Body of pancreas (tissue), 4 donors: Measurements from ENCODE around the gene SPANXN5. TPM values are rescaled to one million over a fixed set of nuclear protein-coding genes. Genes with fewer than 3 reads are reported as not detected.
"Not testable (repeated sequence)": the region's sequence is repeated elsewhere in the genome, so short reads cannot be mapped to it uniquely, and the experiment has no call there.

Experiments used
- ATAC-seq: fragments of 150-250 bp; one replicate; pipeline ENCODE4 v1.9.1; 2016
- DNase-seq, 4 donors: peaks; one replicate each; pipeline ENCODE4 v3.0.0-alpha.2; 2019
- H3K27ac ChIP-seq, 4 donors: fragments of 200-600 bp; sonication (generic); 1 replicate in 3 of 4; 2 replicates in 1 of 4; pipeline versions ENCODE4 v1.5.1 to v1.6.1; 2016 to 2019; ENCODE audit warnings: mild to moderate bottlenecking in 1 of 4, mixed read lengths in 1 of 4, moderate library complexity in 1 of 4
- H3K27me3 ChIP-seq, 2 donors: fragments of 200-600 bp; sonication (generic); one replicate each; pipeline ENCODE4 v1.6.0; 2016; ENCODE audit warnings: mild to moderate bottlenecking in 1 of 2
- H3K36me3 ChIP-seq, 2 donors: fragments of 200-600 bp; sonication (generic); replicated peaks in 1 of 2; 2 replicates each; pipeline ENCODE4 v1.5.1; 2016; ENCODE audit warnings: low read depth in 2 of 2; ENCODE audit not compliant: insufficient read depth in 1 of 2
- H3K4me1 ChIP-seq: fragments of 200-600 bp; sonication (generic); one replicate; pipeline ENCODE4 v1.6.0; 2016
- H3K4me3 ChIP-seq, 2 donors: fragments of 200-600 bp; sonication (generic); 1 replicate in 1 of 2; 2 replicates in 1 of 2; pipeline ENCODE4 v1.5.1; 2016 to 2019
- H3K9me3 ChIP-seq, 3 donors: fragments of 200-600 bp; sonication (generic); 1 replicate in 2 of 3; 2 replicates in 1 of 3; pipeline ENCODE4 v1.5.1; 2016
- POLR2A ChIP-seq, 3 donors: fragments of 450-650 bp; IDR thresholded peaks; one replicate each; pipeline ENCODE4 v1.6.1; 2016; ENCODE audit warnings: antibody characterized with exemption in 3 of 3, mild to moderate bottlenecking in 2 of 3
- WGBS, 2 donors: methylation state at CpG; one replicate each; pipeline ENCODE4 v1.1.5; 2017; 5-methylcytosine and 5-hydroxymethylcytosine counted together
- intact Hi-C: fragments of 100-400 bp; cut with DNase I; formaldehyde crosslinking; loops from one replicate; pipeline ENCODE4 v1.15.1; 2023
- total RNA-seq, 2 donors: library from RNA; depleted of rRNA; stranded (reverse); fragments of >200 nt; gene quantifications; one replicate each; pipeline ENCODE4 v1.1.0, GENCODE V29; 2016
- TF ChIP-seq, protein P1 (sequence below), 7 experiments: fragments of 450-650 bp in 4 of 7; fragments of 200-600 bp in 3 of 7; sonication (generic) in 3 of 7; IDR thresholded peaks; one replicate each; pipeline ENCODE4 v1.5.1; 2016 to 2019; ENCODE audit warnings: antibody characterized with exemption in 7 of 7

SPANXN5 gene, protein sequence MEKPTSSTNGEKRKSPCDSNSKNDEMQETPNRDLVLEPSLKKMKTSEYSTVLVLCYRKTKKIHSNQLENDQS
- not detected for total RNA-seq

DNA sequence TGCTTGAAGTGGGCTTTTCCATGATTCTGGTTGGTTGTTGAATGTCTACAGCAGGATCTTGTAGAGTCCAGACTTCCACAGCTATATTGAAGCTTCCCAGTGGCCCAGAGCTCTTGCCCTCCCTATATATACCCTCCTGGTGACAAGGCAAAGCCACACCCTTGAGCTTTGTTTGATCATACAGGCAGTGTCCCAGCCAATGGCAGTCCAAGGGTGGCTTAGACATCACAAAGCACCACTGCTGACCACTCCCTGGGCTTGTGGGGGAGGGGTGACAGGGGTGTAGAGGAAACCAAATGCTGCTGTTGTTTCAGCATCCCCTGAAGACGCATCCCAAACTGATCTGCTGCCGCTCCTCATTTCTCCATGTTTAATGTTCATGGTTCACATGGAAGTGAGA lies at the start of gene SPANXN5:
Gene SPANXN5 (minus strand): TSS at position 101 of the 400 bp plus-strand sequence. CDS start 79 bp downstream, at position 22.
- WGBS, 2 donors = 94 to 100% methylated on average over 1 to 2 of the region's 2 CpGs
- H3K36me3 ChIP-seq, ATAC-seq, H3K27me3 ChIP-seq, H3K9me3 ChIP-seq, intact Hi-C loops, H3K27ac ChIP-seq, H3K4me1 ChIP-seq, DNase-seq, H3K4me3 ChIP-seq: not testable (repeated sequence)

DNA sequence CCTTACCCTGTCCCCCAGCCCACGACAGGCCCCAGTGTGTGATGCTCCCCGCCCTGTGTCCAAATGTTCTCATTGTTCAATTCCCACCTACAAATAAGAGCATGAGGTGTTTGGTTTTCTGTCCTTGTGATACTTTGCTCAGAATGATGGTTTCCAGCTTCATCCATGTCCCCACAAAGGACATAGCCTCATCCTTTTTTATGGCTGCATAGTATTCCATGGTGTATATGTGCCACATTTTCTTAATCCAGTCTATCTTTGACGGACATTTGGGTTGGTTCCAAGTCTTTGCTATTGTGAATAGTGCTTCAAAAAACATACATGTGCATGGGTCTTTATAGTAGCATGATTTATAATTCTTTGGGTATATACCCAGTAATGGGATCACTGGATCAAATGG lies 46.4 kb upstream of the SPANXN5 start:
- H3K4me3 ChIP-seq, ATAC-seq, H3K4me1 ChIP-seq, intact Hi-C loops, H3K27ac ChIP-seq, H3K27me3 ChIP-seq, H3K36me3 ChIP-seq, H3K9me3 ChIP-seq, DNase-seq: not testable (repeated sequence)
- 57 to 92% methylated on average over 3 of the region's 3 CpGs for WGBS, 2 donors

DNA sequence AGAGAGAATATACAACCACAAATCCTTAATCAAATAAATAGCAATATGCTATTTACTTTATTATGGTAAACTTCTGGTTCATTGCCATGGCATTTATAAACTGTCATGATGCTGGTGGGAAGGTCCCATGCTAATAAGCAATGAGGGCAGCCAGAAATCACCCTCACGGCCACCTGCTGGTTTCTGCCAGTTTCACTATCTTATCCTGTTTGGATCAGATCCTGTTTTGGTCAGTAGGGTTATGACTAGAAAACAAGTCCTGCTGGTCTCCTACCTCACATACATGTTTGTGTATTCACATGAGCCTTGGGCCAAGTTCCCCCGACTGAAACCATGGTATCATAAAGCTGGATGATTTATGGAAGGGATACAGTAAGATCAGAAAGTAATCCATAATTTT lies 41.9 kb upstream of the SPANXN5 start:
- Histone ChIP-seq H3K36me3 (no peaks in the 10 kb centered on the region), H3K27ac (no peak overlapping the region), H3K27me3 (no peaks in the 10 kb centered on the region), H3K9me3 (no peaks in the 10 kb centered on the region), H3K4me1 (no peaks in the 10 kb centered on the region), H3K4me3 (no peak overlapping the region)
- ATAC-seq = no peak
- no peak for DNase-seq
- intact Hi-C loops = no loop called here
- no peak for TF ChIP-seq POLR2A (IDR thresholded peaks at IDR 0.05)
- TF ChIP-seq, protein P1, sequence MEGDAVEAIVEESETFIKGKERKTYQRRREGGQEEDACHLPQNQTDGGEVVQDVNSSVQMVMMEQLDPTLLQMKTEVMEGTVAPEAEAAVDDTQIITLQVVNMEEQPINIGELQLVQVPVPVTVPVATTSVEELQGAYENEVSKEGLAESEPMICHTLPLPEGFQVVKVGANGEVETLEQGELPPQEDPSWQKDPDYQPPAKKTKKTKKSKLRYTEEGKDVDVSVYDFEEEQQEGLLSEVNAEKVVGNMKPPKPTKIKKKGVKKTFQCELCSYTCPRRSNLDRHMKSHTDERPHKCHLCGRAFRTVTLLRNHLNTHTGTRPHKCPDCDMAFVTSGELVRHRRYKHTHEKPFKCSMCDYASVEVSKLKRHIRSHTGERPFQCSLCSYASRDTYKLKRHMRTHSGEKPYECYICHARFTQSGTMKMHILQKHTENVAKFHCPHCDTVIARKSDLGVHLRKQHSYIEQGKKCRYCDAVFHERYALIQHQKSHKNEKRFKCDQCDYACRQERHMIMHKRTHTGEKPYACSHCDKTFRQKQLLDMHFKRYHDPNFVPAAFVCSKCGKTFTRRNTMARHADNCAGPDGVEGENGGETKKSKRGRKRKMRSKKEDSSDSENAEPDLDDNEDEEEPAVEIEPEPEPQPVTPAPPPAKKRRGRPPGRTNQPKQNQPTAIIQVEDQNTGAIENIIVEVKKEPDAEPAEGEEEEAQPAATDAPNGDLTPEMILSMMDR (IDR thresholded peaks at IDR 0.05) = no peak
- 10 to 39% methylated on average over 2 of the region's 2 CpGs for WGBS, 2 donors

DNA sequence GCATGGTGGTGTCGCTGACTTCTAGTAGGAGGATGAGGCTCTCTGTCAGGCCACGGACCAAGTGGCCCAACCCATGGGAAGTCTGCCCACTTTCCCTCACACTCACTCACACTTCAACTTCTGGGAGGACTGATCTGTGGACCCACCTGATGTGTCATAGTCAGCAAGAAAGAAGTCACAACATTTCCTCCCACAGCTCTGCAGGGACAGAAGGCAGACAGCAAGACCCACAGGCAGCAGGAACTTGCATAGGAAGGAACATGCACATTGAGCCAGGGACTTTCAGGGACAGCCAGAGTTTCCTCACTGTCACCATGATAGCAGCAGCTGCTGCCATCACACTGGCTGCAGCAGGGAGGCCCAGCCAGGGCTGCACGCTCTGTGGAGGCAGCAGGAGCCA lies 33.3 kb upstream of the SPANXN5 start:
- ATAC-seq (no peak), DNase-seq (no peak)
- WGBS, 2 donors = 61 to 72% methylated on average over 2 to 3 of the region's 3 CpGs
- no peak for TF ChIP-seq POLR2A (IDR thresholded peaks at IDR 0.05)
- TF ChIP-seq, protein P1 (IDR thresholded peaks at IDR 0.05) = no peak
- H3K27ac ChIP-seq = no peak overlapping the region
- H3K4me3 ChIP-seq = no peak overlapping the region
- no peaks in the 10 kb centered on the region for H3K9me3 ChIP-seq
- no peaks in the 10 kb centered on the region for H3K27me3 ChIP-seq
- H3K36me3 ChIP-seq = no peaks in the 10 kb centered on the region
- no peaks in the 10 kb centered on the region for H3K4me1 ChIP-seq
- intact Hi-C loops = no loop called here

DNA sequence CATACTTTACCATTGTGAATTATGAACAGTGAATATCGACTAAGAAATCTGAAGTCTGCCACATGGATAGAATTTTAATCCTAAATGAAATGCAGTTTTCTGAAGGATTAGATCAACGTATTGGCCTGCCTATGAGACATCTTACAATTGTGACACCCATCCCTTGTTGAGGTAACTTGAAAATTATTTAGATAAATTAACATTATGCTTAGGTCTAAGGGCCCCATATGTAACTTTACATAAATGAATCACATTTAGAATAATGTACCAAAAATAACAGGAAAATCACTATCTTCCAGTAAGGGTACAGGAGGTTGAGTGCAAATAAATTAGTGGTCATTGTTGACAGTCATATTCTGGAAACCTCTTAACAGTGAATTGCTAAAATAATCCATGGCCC lies 27.4 kb upstream of the SPANXN5 start:
- intact Hi-C loops = no loop called here
- WGBS, 2 donors = 67 to 69% methylated on average over 2 of the region's 2 CpGs

More for the DNA sequence above, 27.4 kb upstream of the SPANXN5 start:
- no peaks in the 10 kb centered on the region for H3K9me3 ChIP-seq
- no peak for DNase-seq
- H3K27me3 ChIP-seq = no peaks in the 10 kb centered on the region
- no peak overlapping the region for H3K4me3 ChIP-seq
- no peak overlapping the region for H3K27ac ChIP-seq
- no peak for ATAC-seq
- H3K4me1 ChIP-seq = no peaks in the 10 kb centered on the region
- TF ChIP-seq, protein P1 (IDR thresholded peaks at IDR 0.05) = no peak
- TF ChIP-seq POLR2A (IDR thresholded peaks at IDR 0.05) = no peak
- H3K36me3 ChIP-seq = no peaks in the 10 kb centered on the region
